ENCODE data around the gene IPO5. TPM values are rescaled to one million over a fixed set of nuclear protein-coding genes. Genes with fewer than 3 reads are reported as not detected.
A peak's percentile ranks its signal among the peaks of the same experiment; 100 is the strongest.

IPO5 gene
- total RNA-seq, 4 donors from 2014 or later: 34.0 to 134 (median 78.6) TPM

GRCh38 chr13:97967226-97967625 is 13.8 kb downstream of the IPO5 start:
- no peak overlapping the region for H3K27ac ChIP-seq
- DNase-seq: no peak
- intact Hi-C loops (cut with DNase I): no loop called here
- no peaks in the 10 kb centered on the region for H3K9me3 ChIP-seq
- H3K27me3 ChIP-seq: peaks cover 0 to 11% (median 0%) of the 10 kb centered on the region in 4 donors
- no peaks in the 10 kb centered on the region for H3K36me3 ChIP-seq
- H3K4me1 ChIP-seq: no peaks in the 10 kb centered on the region
- TF ChIP-seq CTCF (IDR thresholded peaks at IDR 0.05) (no peak), POLR2A (IDR thresholded peaks at IDR 0.05) (no peak)
- H3K4me3 ChIP-seq: no peak overlapping the region

- Histone ChIP-seq H3K4me3 (no peak overlapping the region), H3K27ac (no peak overlapping the region), H3K4me1 (no peaks in the 10 kb centered on the region), H3K36me3 (no peaks in the 10 kb centered on the region), H3K27me3 (peaks cover 0 to 12% (median 0%) of the 10 kb centered on the region in 4 donors), H3K9me3 (no peaks in the 10 kb centered on the region)
- 79 to 83% methylated on average over 3 of the region's 3 CpGs for WGBS, 2 donors
- intact Hi-C loops (cut with DNase I): no loop called here
- no peak for DNase-seq
- TF ChIP-seq CTCF (IDR thresholded peaks at IDR 0.05) (no peak), POLR2A (IDR thresholded peaks at IDR 0.05) (no peak)
These were observed 14.5 kb downstream of the IPO5 start for GRCh38 chr13:97967948-97968347.

- intact Hi-C loops (cut with DNase I): no loop called here
- no peaks in the 10 kb centered on the region for H3K36me3 ChIP-seq
- TF ChIP-seq CTCF (IDR thresholded peaks at IDR 0.05) (no peak), POLR2A (IDR thresholded peaks at IDR 0.05) (no peak)
- WGBS, 2 donors: 89 to 90% methylated on average over 5 of the region's 5 CpGs
- no peak overlapping the region for H3K27ac ChIP-seq
- no peak for DNase-seq
- no peaks in the 10 kb centered on the region for H3K9me3 ChIP-seq
- H3K4me1 ChIP-seq: peaks cover 0 to 9% (median 0%) of the 10 kb centered on the region in 3 donors
- H3K27me3 ChIP-seq: peaks cover 0 to 12% (median 0%) of the 10 kb centered on the region in 4 donors
- H3K4me3 ChIP-seq: no peak overlapping the region
These were observed 18.0 kb downstream of the IPO5 start for GRCh38 chr13:97971519-97971918.

GRCh38 chr13:97974773-97975172 is 21.3 kb downstream of the IPO5 start:
- Histone ChIP-seq H3K4me3 (no peak overlapping the region), H3K4me1 (peaks cover 0 to 38% (median 4%) of the 10 kb centered on the region in 3 donors), H3K27me3 (peaks cover 0 to 4% (median 0%) of the 10 kb centered on the region in 4 donors), H3K27ac (no peak overlapping the region), H3K9me3 (no peaks in the 10 kb centered on the region), H3K36me3 (no peaks in the 10 kb centered on the region)
- DNase-seq: no peak
- 50 to 51% methylated on average over 2 of the region's 2 CpGs for WGBS, 2 donors
- intact Hi-C loops (cut with DNase I): no loop called here
- no peak for TF ChIP-seq CTCF (IDR thresholded peaks at IDR 0.05)
- no peak for TF ChIP-seq POLR2A (IDR thresholded peaks at IDR 0.05)

- DNase-seq: no peak
- 10 to 14% methylated on average over 18 to 20 of the region's 20 CpGs for WGBS, 2 donors
- H3K27ac ChIP-seq: peak overlapping the region; percentile 91 to 98 (median 96)
- peak overlapping the region; percentile 83 to 97 (median 92) for H3K4me3 ChIP-seq
- peaks cover 0 to 38% (median 4%) of the 10 kb centered on the region in 3 donors for H3K4me1 ChIP-seq
- TF ChIP-seq POLR2A (IDR thresholded peaks at IDR 0.05): no peak
- TF ChIP-seq CTCF (IDR thresholded peaks at IDR 0.05): no peak
- no peaks in the 10 kb centered on the region for H3K9me3 ChIP-seq
- intact Hi-C loops (cut with DNase I): no loop called here
- H3K36me3 ChIP-seq: no peaks in the 10 kb centered on the region
- peaks cover 0 to 4% (median 0%) of the 10 kb centered on the region in 4 donors for H3K27me3 ChIP-seq
These were observed 21.9 kb downstream of the IPO5 start for GRCh38 chr13:97975280-97975847.
